Sigmoid colon (tissue), 7 donors: ENCODE measurements around the gene ANKS6. TPM values are rescaled to one million over a fixed set of nuclear protein-coding genes. Genes with fewer than 3 reads are reported as not detected.

ENCODE experiments used
- DNase-seq: peaks from one replicate; pipeline ENCODE4 v3.0.0-alpha.2; 2019
- H3K27ac ChIP-seq, 4 donors: fragments of 200-600 bp; sonication (generic); one replicate each; pipeline ENCODE4 v1.5.1; 2016 to 2019; ENCODE audit warnings: mild to moderate bottlenecking in 1 of 4
- H3K27me3 ChIP-seq, 3 donors: fragments of 200-600 bp; sonication (generic); one replicate each; pipeline ENCODE4 v1.5.1; 2019; ENCODE audit warnings: mild to moderate bottlenecking in 1 of 3
- H3K36me3 ChIP-seq, 4 donors: fragments of 200-600 bp; sonication (generic); one replicate each; pipeline ENCODE4 v1.5.1; 2016 to 2019
- H3K4me1 ChIP-seq, 4 donors: fragments of 200-600 bp; sonication (generic); one replicate each; pipeline ENCODE4 v1.5.1; 2017 to 2019
- H3K4me3 ChIP-seq, 4 donors: fragments of 200-600 bp; sonication (generic); one replicate each; pipeline ENCODE4 v1.5.1; 2017 to 2019; ENCODE audit warnings: mild to moderate bottlenecking in 2 of 4, moderate library complexity in 1 of 4
- H3K9me3 ChIP-seq, 4 donors: fragments of 200-600 bp in 3 of 4; sonication (generic) in 3 of 4; one replicate each; pipeline versions ENCODE4 v1.5.1 to v1.6.1; 2013 to 2019
- CTCF ChIP-seq, 4 experiments: fragments of 450-650 bp in 3 of 4; fragments of 200-600 bp in 1 of 4; IDR thresholded peaks; one replicate each; pipeline ENCODE4 v1.5.1; 2016 to 2019; ENCODE audit warnings: antibody characterized with exemption in 4 of 4, mild to moderate bottlenecking in 3 of 4, moderate library complexity in 2 of 4
- EP300 ChIP-seq, 4 donors: sonication (generic); formaldehyde crosslinking; IDR thresholded peaks; one replicate each; pipeline ENCODE4 v1.6.1; 2017; ENCODE audit warnings: antibody characterized with exemption in 4 of 4
- POLR2A ChIP-seq, 2 donors: fragments of 450-650 bp; IDR thresholded peaks; one replicate each; pipeline ENCODE4 v1.6.1; 2016; ENCODE audit warnings: antibody characterized with exemption in 2 of 2, mild to moderate bottlenecking in 2 of 2, moderate library complexity in 2 of 2
- POLR2AphosphoS5 ChIP-seq, 4 donors: sonication (generic); formaldehyde crosslinking; IDR thresholded peaks; one replicate each; pipeline ENCODE4 v1.6.1; 2017; ENCODE audit warnings: antibody characterized with exemption in 4 of 4
- WGBS, 2 donors: extraction: QIAGEN DNeasy Blood & Tissue Kit; methylation state at CpG; one replicate each; pipeline ENCODE4 v1.1.7; 2013; 5-methylcytosine and 5-hydroxymethylcytosine counted together
- intact Hi-C: fragments of 100-400 bp; cut with DNase I; formaldehyde crosslinking; loops from one replicate; pipeline ENCODE4 v1.15.1; 2023
- polyA plus RNA-seq, 3 donors: library from polyadenylated mRNA; stranded (reverse); fragments of 200-250 nt; gene quantifications; one replicate each; pipeline ENCODE4 v1.2.3, GENCODE V29; 2013
- total RNA-seq, 4 donors: library from RNA; depleted of rRNA; stranded (reverse); fragments of >200 nt; gene quantifications; one replicate each; pipeline ENCODE4 v1.1.0, GENCODE V29; 2016
- donor health status: healthy with polysubstance abuse.
- donor health status: Bipolar disorder and iron deficiency.
- donor health status: healthy.

Gene ANKS6
- total and polyA plus RNA-seq, 7 donors, result 5.4 to 22.8 (median 10.7) TPM

- 95 to 97% methylated on average over 8 of the region's 8 CpGs for WGBS, 2 donors
- Histone ChIP-seq H3K27me3 (no peaks in the 10 kb centered on the region), H3K9me3 (no peaks in the 10 kb centered on the region), H3K27ac (no peak overlapping the region), H3K36me3 (peaks cover 9 to 72% (median 23%) of the 10 kb centered on the region in 4 donors), H3K4me3 (no peak overlapping the region), H3K4me1 (no peaks in the 10 kb centered on the region)
- DNase-seq, result no peak
- intact Hi-C loops, result no loop called here
- TF ChIP-seq CTCF (IDR thresholded peaks at IDR 0.05), result no peak
- no peak for TF ChIP-seq POLR2AphosphoS5 (IDR thresholded peaks at IDR 0.05)
- no peak for TF ChIP-seq POLR2A (IDR thresholded peaks at IDR 0.05)
- TF ChIP-seq EP300 (IDR thresholded peaks at IDR 0.05), result no peak
Measured at GRCh38 chr9:98778251-98778650, 18.1 kb downstream of the ANKS6 start.

- Histone ChIP-seq H3K36me3 (peaks cover 14 to 72% (median 26%) of the 10 kb centered on the region in 4 donors), H3K4me3 (no peak overlapping the region), H3K9me3 (no peaks in the 10 kb centered on the region), H3K27me3 (no peaks in the 10 kb centered on the region), H3K4me1 (no peaks in the 10 kb centered on the region), H3K27ac (no peak overlapping the region)
- WGBS, 2 donors, result 93% methylated on average over 4 of the region's 4 CpGs
- TF ChIP-seq CTCF (IDR thresholded peaks at IDR 0.05) (no peak), POLR2AphosphoS5 (IDR thresholded peaks at IDR 0.05) (no peak), EP300 (IDR thresholded peaks at IDR 0.05) (no peak), POLR2A (IDR thresholded peaks at IDR 0.05) (no peak)
- intact Hi-C loops, result no loop called here
- DNase-seq, result no peak
Measured at GRCh38 chr9:98777618-98778017, 18.7 kb downstream of the ANKS6 start.

- Histone ChIP-seq H3K4me3 (no peak overlapping the region), H3K36me3 (peaks cover 24 to 72% (median 34%) of the 10 kb centered on the region in 4 donors), H3K9me3 (no peaks in the 10 kb centered on the region), H3K4me1 (no peaks in the 10 kb centered on the region), H3K27me3 (no peaks in the 10 kb centered on the region), H3K27ac (no peak overlapping the region)
- TF ChIP-seq EP300 (IDR thresholded peaks at IDR 0.05) (no peak), CTCF (IDR thresholded peaks at IDR 0.05) (peak; percentile 23 to 64 (median 45))
- intact Hi-C loops, result loop anchor here (1.0 kb wide), 1 partner anchor 461 kb away; no protein-coding TSS in a partner anchor
- DNase-seq, result no peak
- WGBS, 2 donors, result 56 to 67% methylated on average over 8 of the region's 8 CpGs
Measured at GRCh38 chr9:98775831-98776441, 20.4 kb downstream of the ANKS6 start.

GRCh38 chr9:98774746-98775145 is 21.6 kb downstream of the ANKS6 start:
- H3K4me1 ChIP-seq, result no peaks in the 10 kb centered on the region
- no peak overlapping the region for H3K4me3 ChIP-seq
- H3K27ac ChIP-seq, result no peak overlapping the region
- H3K9me3 ChIP-seq, result no peaks in the 10 kb centered on the region
- H3K27me3 ChIP-seq, result no peaks in the 10 kb centered on the region
- DNase-seq, result no peak
- no peak for TF ChIP-seq EP300 (IDR thresholded peaks at IDR 0.05)
- TF ChIP-seq CTCF (IDR thresholded peaks at IDR 0.05), result peak in 1 of 4 experiments; percentile 21
- peaks cover 24 to 73% (median 42%) of the 10 kb centered on the region in 4 donors for H3K36me3 ChIP-seq
- 88 to 89% methylated on average over 9 of the region's 9 CpGs for WGBS, 2 donors
- intact Hi-C loops, result loop anchor here (1.0 kb wide), 1 partner anchor 459 kb away; no protein-coding TSS in a partner anchor

GRCh38 chr9:98773721-98774120 is 22.6 kb downstream of the ANKS6 start:
- no peak overlapping the region for H3K4me3 ChIP-seq
- H3K4me1 ChIP-seq, result no peaks in the 10 kb centered on the region
- WGBS, 2 donors, result 95 to 96% methylated on average over 15 of the region's 15 CpGs
- intact Hi-C loops, result no loop called here
- no peaks in the 10 kb centered on the region for H3K27me3 ChIP-seq
- DNase-seq, result no peak
- peaks cover 24 to 79% (median 42%) of the 10 kb centered on the region in 4 donors for H3K36me3 ChIP-seq
- no peaks in the 10 kb centered on the region for H3K9me3 ChIP-seq
- no peak for TF ChIP-seq CTCF (IDR thresholded peaks at IDR 0.05)
- TF ChIP-seq POLR2AphosphoS5 (IDR thresholded peaks at IDR 0.05), result no peak
- no peak for TF ChIP-seq EP300 (IDR thresholded peaks at IDR 0.05)
- TF ChIP-seq POLR2A (IDR thresholded peaks at IDR 0.05), result no peak
- no peak overlapping the region for H3K27ac ChIP-seq
